ENCODE data around the gene UHMK1.

Gene UHMK1

DNA sequence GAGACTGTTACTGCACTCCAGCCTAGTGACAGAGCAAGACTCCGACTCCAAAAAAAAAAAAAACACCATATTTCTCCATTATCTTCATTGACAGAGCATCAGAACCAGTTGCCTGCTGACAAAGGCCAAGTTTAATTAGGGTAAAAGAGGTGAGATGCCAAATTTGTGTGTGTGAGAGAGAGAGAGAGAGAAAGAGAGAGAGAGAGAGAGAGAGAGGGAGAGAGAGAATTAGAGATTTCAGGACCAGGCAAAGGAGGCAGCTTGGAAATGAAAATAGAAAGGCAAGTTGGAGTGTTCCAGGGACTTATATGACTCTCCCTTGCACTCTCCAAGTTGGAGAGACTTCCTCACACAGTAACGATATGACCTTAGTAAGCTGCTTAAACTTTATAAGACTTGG, 39.6 kb downstream of the UHMK1 start:
- TF ChIP-seq ARNT (IDR thresholded peaks at IDR 0.05) (no peak), FOXK2 (IDR thresholded peaks at IDR 0.05) (no peak), FOXA1 (IDR thresholded peaks at IDR 0.05) (no peak), HDGF (IDR thresholded peaks at IDR 0.05; ENCODE audit: borderline replicate concordance) (no peak), TARDBP (IDR thresholded peaks at IDR 0.05) (no peak), LEF1 (IDR thresholded peaks at IDR 0.05; ENCODE audit: borderline replicate concordance) (no peak), CTBP1 (IDR thresholded peaks at IDR 0.05; ENCODE audit: borderline replicate concordance) (no peak), SP1 (IDR thresholded peaks at IDR 0.05) (no peak), SUZ12 (IDR thresholded peaks at IDR 0.05) (no peak)
- TF ChIP-seq, protein P1, sequence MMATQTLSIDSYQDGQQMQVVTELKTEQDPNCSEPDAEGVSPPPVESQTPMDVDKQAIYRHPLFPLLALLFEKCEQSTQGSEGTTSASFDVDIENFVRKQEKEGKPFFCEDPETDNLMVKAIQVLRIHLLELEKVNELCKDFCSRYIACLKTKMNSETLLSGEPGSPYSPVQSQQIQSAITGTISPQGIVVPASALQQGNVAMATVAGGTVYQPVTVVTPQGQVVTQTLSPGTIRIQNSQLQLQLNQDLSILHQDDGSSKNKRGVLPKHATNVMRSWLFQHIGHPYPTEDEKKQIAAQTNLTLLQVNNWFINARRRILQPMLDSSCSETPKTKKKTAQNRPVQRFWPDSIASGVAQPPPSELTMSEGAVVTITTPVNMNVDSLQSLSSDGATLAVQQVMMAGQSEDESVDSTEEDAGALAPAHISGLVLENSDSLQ (IDR thresholded peaks at IDR 0.05) = no peak
- DNase-seq (ENCODE audit: extremely low spot score) = no peak
- POLR2A ChIA-PET = no interaction called here
- CTCF ChIA-PET = interaction anchor here (0.6 kb wide), 1 partner anchor 681 kb away, joined by 3 read pairs; no protein-coding TSS in a partner anchor

DNA sequence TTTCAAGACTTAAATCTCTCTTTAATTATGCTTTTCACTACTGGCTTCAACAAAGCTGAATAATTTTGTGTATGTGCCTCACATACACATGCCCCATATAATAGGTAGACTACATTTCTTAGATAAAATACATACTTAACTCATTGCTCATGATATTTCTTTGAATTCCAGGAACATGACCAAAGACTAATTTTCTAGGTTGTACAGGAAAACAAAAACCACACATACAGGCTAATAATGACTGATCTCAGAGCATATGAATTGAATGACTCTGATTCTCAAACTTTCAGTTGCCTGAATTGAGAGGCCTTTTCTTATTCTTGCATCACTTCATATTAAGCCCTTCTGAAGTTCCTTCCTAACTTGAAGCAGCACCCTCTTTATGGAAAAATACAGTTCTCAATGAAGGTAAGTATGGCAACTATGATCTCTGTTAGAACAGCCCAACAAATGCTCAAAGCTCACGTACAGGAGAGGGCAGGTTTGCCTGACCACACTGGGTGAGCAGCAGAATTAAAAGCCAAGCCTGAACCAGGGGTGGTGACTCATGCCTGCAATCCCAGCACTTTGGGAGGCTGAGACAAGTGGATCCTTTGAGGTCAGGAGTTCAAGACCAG, 41.3 kb downstream of the UHMK1 start:
- CTCF ChIA-PET = interaction anchor here (0.6 kb wide), 1 partner anchor 11 kb away, joined by 6 read pairs; no protein-coding TSS in a partner anchor
- TF ChIP-seq BHLHE40 (IDR thresholded peaks at IDR 0.05; ENCODE audit: borderline replicate concordance) (no peak), L3MBTL2 (conservative IDR thresholded peaks at IDR 0.05) (no peak), FOXM1 (IDR thresholded peaks at IDR 0.05; ENCODE audit: borderline replicate concordance) (no peak), FOXK2 (IDR thresholded peaks at IDR 0.05) (no peak), TARDBP (IDR thresholded peaks at IDR 0.05) (no peak), ZNF384 (IDR thresholded peaks at IDR 0.05) (no peak), SUZ12 (IDR thresholded peaks at IDR 0.05) (no peak), FOXA1 (IDR thresholded peaks at IDR 0.05) (no peak), LEF1 (IDR thresholded peaks at IDR 0.05; ENCODE audit: borderline replicate concordance) (no peak), ELF4 (IDR thresholded peaks at IDR 0.05) (no peak), ARNT (IDR thresholded peaks at IDR 0.05) (no peak), CTBP1 (IDR thresholded peaks at IDR 0.05; ENCODE audit: borderline replicate concordance) (no peak), SP1 (IDR thresholded peaks at IDR 0.05) (no peak)
- TF ChIP-seq, protein P1 (IDR thresholded peaks at IDR 0.05) = no peak
- DNase-seq (ENCODE audit: extremely low spot score) = no peak
- POLR2A ChIA-PET = no interaction called here

DNA sequence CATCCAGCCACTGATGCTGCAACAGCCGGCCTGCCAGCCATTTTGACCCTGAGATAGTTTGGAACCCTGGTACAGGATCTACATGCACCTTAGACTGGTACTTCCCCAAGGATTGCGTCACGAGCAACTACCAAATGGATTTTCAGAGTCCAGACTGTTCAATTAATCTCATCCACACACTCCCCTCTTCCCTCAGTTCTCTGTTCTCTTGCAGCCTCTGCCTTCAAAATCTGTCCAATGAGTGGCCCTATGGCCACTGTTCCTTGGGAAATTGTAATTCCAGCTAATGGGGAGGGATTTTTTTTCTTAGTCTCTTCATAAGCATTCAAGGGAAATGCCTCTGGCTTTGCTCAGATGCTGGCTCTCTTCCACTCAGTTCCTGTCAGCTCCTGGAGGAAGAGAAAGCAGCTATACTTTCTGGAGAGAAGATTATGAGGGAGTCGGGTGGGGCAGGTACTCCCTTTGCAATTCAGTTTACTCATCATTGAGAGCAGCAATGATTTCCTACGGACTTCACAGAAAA, 44.1 kb downstream of the UHMK1 start:
- ChIA-PET POLR2A (no interaction called here), CTCF (no interaction called here)
- TF ChIP-seq NFRKB (IDR thresholded peaks at IDR 0.05) (no peak), SUZ12 (IDR thresholded peaks at IDR 0.05) (no peak), LEF1 (IDR thresholded peaks at IDR 0.05; ENCODE audit: borderline replicate concordance) (no peak), ELF4 (IDR thresholded peaks at IDR 0.05) (no peak), L3MBTL2 (conservative IDR thresholded peaks at IDR 0.05) (no peak), SP1 (IDR thresholded peaks at IDR 0.05) (no peak), TARDBP (IDR thresholded peaks at IDR 0.05) (no peak), CTBP1 (IDR thresholded peaks at IDR 0.05; ENCODE audit: borderline replicate concordance) (no peak), ZNF384 (IDR thresholded peaks at IDR 0.05) (no peak), BHLHE40 (IDR thresholded peaks at IDR 0.05; ENCODE audit: borderline replicate concordance) (no peak), FOXM1 (IDR thresholded peaks at IDR 0.05; ENCODE audit: borderline replicate concordance) (no peak), HDGF (IDR thresholded peaks at IDR 0.05; ENCODE audit: borderline replicate concordance) (no peak), ARNT (IDR thresholded peaks at IDR 0.05) (no peak)
- TF ChIP-seq, protein P1 (IDR thresholded peaks at IDR 0.05) = no peak
- no peak for DNase-seq (ENCODE audit: extremely low spot score)

DNA sequence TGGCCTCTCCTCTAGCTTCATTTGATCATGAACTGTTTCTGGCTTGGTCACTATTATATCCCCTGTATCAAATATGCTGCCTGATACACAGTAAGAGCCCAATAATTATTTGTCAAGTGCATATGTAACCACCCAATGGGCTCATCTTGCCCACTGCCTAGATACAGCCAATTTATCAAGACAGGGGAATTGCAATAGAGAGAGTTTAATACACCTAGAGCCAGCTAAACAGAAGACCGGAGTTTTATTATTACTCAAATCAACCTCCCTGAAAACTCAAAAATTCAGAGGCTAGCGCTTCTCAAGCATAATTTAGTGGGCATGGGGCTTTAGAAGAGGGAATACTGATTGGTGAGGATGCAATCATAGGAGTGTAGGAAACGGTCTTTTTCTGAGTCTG, 45.6 kb downstream of the UHMK1 start:
- TF ChIP-seq NFRKB (IDR thresholded peaks at IDR 0.05) (no peak), BHLHE40 (IDR thresholded peaks at IDR 0.05; ENCODE audit: borderline replicate concordance) (no peak), HDGF (IDR thresholded peaks at IDR 0.05; ENCODE audit: borderline replicate concordance) (no peak), ELF4 (IDR thresholded peaks at IDR 0.05) (no peak), SP1 (IDR thresholded peaks at IDR 0.05) (no peak), FOXM1 (IDR thresholded peaks at IDR 0.05; ENCODE audit: borderline replicate concordance) (no peak), CTBP1 (IDR thresholded peaks at IDR 0.05; ENCODE audit: borderline replicate concordance) (no peak), L3MBTL2 (conservative IDR thresholded peaks at IDR 0.05) (no peak), SUZ12 (IDR thresholded peaks at IDR 0.05) (no peak), TARDBP (IDR thresholded peaks at IDR 0.05) (no peak), FOXK2 (IDR thresholded peaks at IDR 0.05) (no peak), FOXA1 (IDR thresholded peaks at IDR 0.05) (no peak)
- TF ChIP-seq, protein P1 (IDR thresholded peaks at IDR 0.05) = no peak
- ChIA-PET POLR2A (no interaction called here), CTCF (no interaction called here)
- no peak for DNase-seq (ENCODE audit: extremely low spot score)

DNA sequence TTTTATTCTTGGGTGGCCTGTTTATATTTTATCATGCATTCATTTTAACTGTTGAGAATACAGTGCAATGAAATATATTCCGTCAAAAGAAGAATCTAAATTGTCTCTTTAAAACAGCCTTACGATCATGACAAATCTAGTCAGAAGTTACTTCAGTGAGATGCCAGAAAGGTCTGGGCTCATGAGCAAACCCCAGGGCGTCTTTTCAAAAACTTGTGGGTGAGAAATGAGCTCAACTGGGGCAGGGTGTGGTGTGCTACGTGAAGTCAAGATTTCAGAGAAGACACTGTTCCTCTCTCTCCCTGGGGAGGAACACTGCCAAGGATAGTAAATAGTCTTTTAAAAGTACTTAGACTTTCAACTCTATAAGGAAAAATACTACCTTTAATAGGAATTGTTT, 50.6 kb downstream of the UHMK1 start:
- POLR2A ChIA-PET = no interaction called here
- TF ChIP-seq FOXK2 (IDR thresholded peaks at IDR 0.05) = no peak
- TF ChIP-seq LEF1 (IDR thresholded peaks at IDR 0.05; ENCODE audit: borderline replicate concordance) = no peak
- TF ChIP-seq CTBP1 (IDR thresholded peaks at IDR 0.05; ENCODE audit: borderline replicate concordance) = no peak
- TF ChIP-seq SUZ12 (IDR thresholded peaks at IDR 0.05) = no peak
- TF ChIP-seq SP1 (IDR thresholded peaks at IDR 0.05) = no peak
- DNase-seq (ENCODE audit: extremely low spot score) = no peak

More for the DNA sequence above, 50.6 kb downstream of the UHMK1 start:
- CTCF ChIA-PET = no interaction called here

Data from HEK293T (cell line).